Muscle layer of duodenum (tissue), 2 donors: Measurements from ENCODE around the gene IQCE.

Experiments used
- H3K27ac ChIP-seq: one replicate; pipeline ENCODE4 v1.7.0; 2013; ENCODE audit warnings: mild to moderate bottlenecking, low read length
- H3K27me3 ChIP-seq: one replicate; pipeline ENCODE4 v1.7.0; 2013; ENCODE audit warnings: low read depth, mild to moderate bottlenecking, control low read depth, low read length
- H3K36me3 ChIP-seq, 2 donors: one replicate each; pipeline ENCODE4 v1.7.0; 2013; ENCODE audit warnings: low read length in 2 of 2, control low read depth in 1 of 2, mild to moderate bottlenecking in 1 of 2; ENCODE audit not compliant: insufficient read depth in 2 of 2, control insufficient read depth in 1 of 2
- H3K4me1 ChIP-seq, 2 donors: one replicate each; pipeline ENCODE4 v1.7.0; 2013; ENCODE audit warnings: low read length in 2 of 2, mild to moderate bottlenecking in 2 of 2, control low read depth in 1 of 2, moderate library complexity in 1 of 2; ENCODE audit not compliant: insufficient read depth in 2 of 2, control insufficient read depth in 1 of 2
- H3K4me3 ChIP-seq, 2 donors: one replicate each; pipeline ENCODE4 v1.7.0; 2013; ENCODE audit warnings: low read length in 2 of 2, low read depth in 1 of 2, mild to moderate bottlenecking in 1 of 2
- H3K9me3 ChIP-seq, 2 donors: one replicate each; pipeline ENCODE4 v1.7.0; 2013; ENCODE audit warnings: low read length in 2 of 2, control low read depth in 1 of 2, mild to moderate bottlenecking in 1 of 2; ENCODE audit not compliant: control insufficient read depth in 1 of 2
- donor health status: healthy.

IQCE gene

GRCh38 chr7:2592375-2592865, 33.6 kb downstream of the IQCE start:
- Histone ChIP-seq H3K9me3 (no peaks in the 10 kb centered on the region), H3K36me3 (peaks cover 5 to 82% of the 10 kb centered on the region in 2 donors), H3K27me3 (no peaks in the 10 kb centered on the region), H3K27ac (no peak overlapping the region), H3K4me1 (no peaks in the 10 kb centered on the region), H3K4me3 (no peak overlapping the region)

GRCh38 chr7:2593036-2593727, 34.4 kb downstream of the IQCE start:
- no peak overlapping the region for H3K4me3 ChIP-seq
- H3K4me1 ChIP-seq: no peaks in the 10 kb centered on the region
- peaks cover 5 to 81% of the 10 kb centered on the region in 2 donors for H3K36me3 ChIP-seq
- H3K9me3 ChIP-seq: no peaks in the 10 kb centered on the region
- no peak overlapping the region for H3K27ac ChIP-seq
- no peaks in the 10 kb centered on the region for H3K27me3 ChIP-seq

- Histone ChIP-seq H3K27me3 (no peaks in the 10 kb centered on the region), H3K36me3 (peaks cover 5 to 82% of the 10 kb centered on the region in 2 donors), H3K4me3 (no peak overlapping the region), H3K4me1 (no peaks in the 10 kb centered on the region), H3K9me3 (no peaks in the 10 kb centered on the region), H3K27ac (no peak overlapping the region)
These were observed 35.8 kb downstream of the IQCE start for GRCh38 chr7:2594599-2594998.

GRCh38 chr7:2595258-2595860, 36.6 kb downstream of the IQCE start:
- Histone ChIP-seq H3K27ac (no peak overlapping the region), H3K9me3 (no peaks in the 10 kb centered on the region), H3K36me3 (peaks cover 9 to 79% of the 10 kb centered on the region in 2 donors), H3K4me1 (no peaks in the 10 kb centered on the region), H3K27me3 (no peaks in the 10 kb centered on the region), H3K4me3 (no peak overlapping the region)

- Histone ChIP-seq H3K36me3 (peaks cover 15 to 81% of the 10 kb centered on the region in 2 donors), H3K9me3 (no peaks in the 10 kb centered on the region), H3K4me3 (no peak overlapping the region), H3K27ac (no peak overlapping the region), H3K4me1 (no peaks in the 10 kb centered on the region), H3K27me3 (no peaks in the 10 kb centered on the region)
These were observed 37.9 kb downstream of the IQCE start for GRCh38 chr7:2596464-2597272.

- H3K4me3 ChIP-seq: no peak overlapping the region
- no peaks in the 10 kb centered on the region for H3K4me1 ChIP-seq
- no peaks in the 10 kb centered on the region for H3K27me3 ChIP-seq
- no peaks in the 10 kb centered on the region for H3K9me3 ChIP-seq
- H3K36me3 ChIP-seq: peaks cover 15 to 82% of the 10 kb centered on the region in 2 donors
- no peak overlapping the region for H3K27ac ChIP-seq
These were observed 38.5 kb downstream of the IQCE start for GRCh38 chr7:2597273-2597640.

- no peak overlapping the region for H3K27ac ChIP-seq
- H3K4me3 ChIP-seq: no peak overlapping the region
- H3K9me3 ChIP-seq: no peaks in the 10 kb centered on the region
- H3K27me3 ChIP-seq: no peaks in the 10 kb centered on the region
- H3K4me1 ChIP-seq: no peaks in the 10 kb centered on the region
- H3K36me3 ChIP-seq: peaks cover 15 to 81% of the 10 kb centered on the region in 2 donors
These were observed 39.5 kb downstream of the IQCE start for GRCh38 chr7:2598154-2598823.

- H3K4me3 ChIP-seq: no peak overlapping the region
- no peaks in the 10 kb centered on the region for H3K27me3 ChIP-seq
- H3K27ac ChIP-seq: no peak overlapping the region
- no peaks in the 10 kb centered on the region for H3K9me3 ChIP-seq
- no peaks in the 10 kb centered on the region for H3K4me1 ChIP-seq
- peaks cover 10 to 76% of the 10 kb centered on the region in 2 donors for H3K36me3 ChIP-seq
These were observed 42.3 kb downstream of the IQCE start for GRCh38 chr7:2601065-2601464.

- Histone ChIP-seq H3K36me3 (peaks cover 10 to 75% of the 10 kb centered on the region in 2 donors), H3K4me1 (no peaks in the 10 kb centered on the region), H3K9me3 (no peaks in the 10 kb centered on the region), H3K4me3 (no peak overlapping the region), H3K27me3 (no peaks in the 10 kb centered on the region), H3K27ac (no peak overlapping the region)
These were observed 43.1 kb downstream of the IQCE start for GRCh38 chr7:2601907-2602306.

- Histone ChIP-seq H3K36me3 (peaks cover 10 to 75% of the 10 kb centered on the region in 2 donors), H3K9me3 (no peaks in the 10 kb centered on the region), H3K27me3 (no peaks in the 10 kb centered on the region), H3K4me3 (no peak overlapping the region), H3K4me1 (no peaks in the 10 kb centered on the region), H3K27ac (no peak overlapping the region)
These were observed 43.7 kb downstream of the IQCE start for GRCh38 chr7:2602406-2603043.
